GM19455 (cell line): ENCODE measurements around the gene RPS4Y1.
A peak's percentile ranks its signal among the peaks of the same experiment; 100 is the strongest.

Source experiments
- ATAC-seq: cut with Tn5 transposase; IDR thresholded peaks from one replicate; pipeline ENCODE4 v1.9.1; 2021; ENCODE audit not compliant: unreplicated experiment

RPS4Y1 gene

DNA sequence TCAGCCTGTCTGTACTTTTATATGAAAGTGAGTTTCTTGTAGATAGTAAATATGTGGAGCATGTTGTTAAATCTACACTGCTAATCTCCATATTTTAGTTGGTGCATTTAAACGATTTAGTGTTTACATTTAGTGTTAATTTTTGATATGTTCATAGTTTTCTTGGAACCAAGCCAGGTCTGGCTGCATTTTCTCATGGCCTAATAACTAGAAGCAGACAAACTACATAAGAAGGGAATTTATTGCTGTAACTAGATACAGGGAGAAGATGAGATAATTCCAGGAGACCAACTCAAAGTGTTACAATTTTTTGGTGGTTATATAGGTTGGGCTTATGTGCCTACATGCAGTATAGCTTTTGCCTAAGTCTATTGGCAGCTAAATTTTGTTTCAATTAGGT is 32.8 kb downstream of the RPS4Y1 start:
- no peak for ATAC-seq

DNA sequence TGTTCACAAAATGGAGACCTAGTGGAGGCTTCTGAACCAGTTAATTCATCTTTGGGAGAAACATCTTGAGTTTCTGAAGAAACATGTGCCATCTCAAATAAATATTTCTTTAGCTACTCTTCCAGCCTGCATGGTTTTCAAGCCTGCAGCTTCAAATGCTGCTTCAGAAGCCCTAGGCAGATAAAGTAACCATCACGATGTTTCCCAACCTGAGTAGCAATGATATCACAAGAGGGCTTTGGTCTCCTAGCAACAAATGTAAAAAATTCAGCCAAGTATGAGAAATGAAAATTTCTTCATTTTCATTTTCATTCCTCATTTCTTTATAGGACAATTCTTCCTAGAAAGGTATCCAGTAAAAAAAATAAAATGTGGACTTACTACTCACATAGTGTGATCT is 42.2 kb downstream of the RPS4Y1 start:
- no peak for ATAC-seq

- no peak for ATAC-seq
Observed at GRCh38 chrY:2885880-2886279, 44.5 kb downstream of the RPS4Y1 start.

DNA sequence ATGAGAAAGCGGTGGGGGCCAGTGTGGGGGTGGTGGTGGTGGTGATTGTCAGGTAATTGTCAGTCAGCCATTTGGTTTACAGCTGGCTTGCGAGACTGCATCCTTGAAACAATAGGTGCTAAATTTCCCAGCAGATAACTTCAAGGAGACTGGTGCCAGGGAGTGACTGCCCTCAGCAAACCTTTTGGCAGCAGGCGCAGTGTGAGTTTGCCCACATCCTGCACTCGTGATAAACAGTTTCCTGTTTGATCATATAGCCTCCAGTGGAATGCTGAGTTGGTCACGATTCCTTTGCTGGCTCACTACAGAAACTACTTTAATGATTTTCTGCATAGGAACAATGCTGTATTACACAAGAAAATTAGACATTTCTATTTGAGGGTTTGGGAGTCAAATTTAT is 46.0 kb downstream of the RPS4Y1 start:
- no peak for ATAC-seq

- peak; percentile 87 for ATAC-seq
Observed at GRCh38 chrY:2887955-2888354, 46.6 kb downstream of the RPS4Y1 start.

- no peak for ATAC-seq
Observed at GRCh38 chrY:2893471-2893870, 52.1 kb downstream of the RPS4Y1 start.

DNA sequence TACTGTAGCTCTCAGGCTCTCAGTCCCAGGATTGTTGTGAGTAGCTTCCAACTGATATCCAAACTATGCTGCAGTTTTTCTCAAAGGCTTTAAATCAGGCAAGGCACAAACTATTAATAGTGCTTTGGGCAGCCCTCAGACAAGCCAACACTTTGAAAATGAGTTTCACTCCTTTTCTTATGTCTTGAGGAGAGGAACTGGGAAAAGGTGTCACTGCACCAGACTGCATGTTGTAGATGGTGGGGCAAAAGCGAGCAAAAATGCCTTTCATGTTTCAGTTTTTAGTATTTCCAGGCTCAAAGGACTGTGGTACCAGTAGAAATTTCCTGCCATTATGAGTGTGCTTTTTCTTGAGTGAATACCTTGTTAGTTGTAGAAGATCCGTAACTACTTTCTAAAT is 54.6 kb downstream of the RPS4Y1 start:
- ATAC-seq: peak; percentile 82

GRCh38 chrY:2907356-2907755 is 66.0 kb downstream of the RPS4Y1 start:
- ATAC-seq: no peak

DNA sequence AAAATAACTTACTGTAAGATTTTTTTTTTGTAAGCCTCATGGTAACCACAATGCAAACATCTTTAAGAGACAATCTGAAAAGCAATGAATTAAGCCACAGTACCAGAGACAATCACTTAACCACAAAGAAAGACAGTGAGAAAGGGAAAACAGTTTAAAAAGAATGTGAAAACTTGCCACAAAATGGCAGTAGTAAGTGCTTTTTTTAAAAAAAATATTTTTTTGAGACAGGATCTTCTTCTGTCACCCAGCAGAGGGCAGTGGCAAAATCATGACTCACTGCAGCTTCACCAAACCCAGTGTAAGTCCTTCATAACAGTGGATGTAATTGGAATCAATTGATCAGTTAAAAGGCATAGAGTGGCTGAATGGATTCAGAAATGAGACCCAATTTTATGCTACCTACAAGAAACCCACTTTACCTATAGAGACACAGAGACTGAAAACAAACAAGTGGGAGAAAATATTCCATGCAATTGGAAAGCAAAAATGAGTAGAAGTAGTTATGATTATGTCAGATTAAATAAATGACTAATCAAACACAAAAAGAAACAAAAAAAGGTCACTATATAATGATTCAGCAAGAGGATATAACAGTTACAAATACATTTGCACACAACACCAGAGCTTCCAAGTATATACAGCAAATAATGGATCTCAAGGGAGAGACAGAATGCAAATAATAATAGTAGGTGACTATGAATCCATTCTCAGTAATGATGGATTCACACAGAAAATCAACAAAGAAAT is 71.8 kb downstream of the RPS4Y1 start:
- ATAC-seq: peak; percentile 76
